ENCODE measurements around the gene PRKCB. TPM values are rescaled to one million over a fixed set of nuclear protein-coding genes. Genes with fewer than 3 reads are reported as not detected.
"Not testable (repeated sequence)": the region's sequence is repeated elsewhere in the genome, so short reads cannot be mapped to it uniquely, and the experiment has no call there.

Gene PRKCB
- total RNA-seq, 4 donors from 2014 or later = 7.0 to 88.3 (median 15.9) TPM

DNA sequence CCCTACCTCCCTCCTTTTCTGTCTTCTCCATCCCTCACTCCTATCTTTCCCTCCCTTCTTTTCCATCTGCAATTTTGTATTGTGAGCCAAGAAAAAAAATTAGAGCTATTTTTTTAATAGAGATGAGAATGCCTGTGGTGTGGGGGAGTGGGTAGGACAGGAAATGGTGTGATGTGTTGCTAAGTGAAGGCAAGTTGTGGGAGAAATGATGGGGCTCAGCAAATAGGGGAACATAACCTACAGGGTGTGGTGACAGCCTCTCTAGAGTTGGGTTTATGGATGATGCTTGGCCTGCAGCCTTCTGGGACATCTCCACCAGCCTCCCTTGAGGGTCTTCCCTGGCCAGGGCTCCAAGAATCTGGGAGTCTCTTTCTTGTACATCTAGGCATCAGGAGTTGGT, 257.3 kb downstream of the PRKCB start:
- Histone ChIP-seq H3K9me3 (peaks cover 0 to 6% (median 0%) of the 10 kb centered on the region in 4 donors), H3K27ac (no peak overlapping the region), H3K27me3 (no peaks in the 10 kb centered on the region), H3K4me3 (no peak overlapping the region), H3K36me3 (no peaks in the 10 kb centered on the region), H3K4me1 (no peaks in the 10 kb centered on the region)
- no peak for DNase-seq
- TF ChIP-seq POLR2A (IDR thresholded peaks at IDR 0.05) (no peak), CTCF (IDR thresholded peaks at IDR 0.05) (no peak)

GRCh38 chr16:24094660-24095059, 258.9 kb downstream of the PRKCB start:
- no peak for DNase-seq
- Histone ChIP-seq H3K27ac (no peak overlapping the region), H3K27me3 (no peaks in the 10 kb centered on the region), H3K36me3 (no peaks in the 10 kb centered on the region), H3K4me1 (no peaks in the 10 kb centered on the region), H3K4me3 (no peak overlapping the region), H3K9me3 (peaks cover 0 to 6% (median 0%) of the 10 kb centered on the region in 4 donors)
- no peak for TF ChIP-seq CTCF (IDR thresholded peaks at IDR 0.05)
- TF ChIP-seq POLR2A (IDR thresholded peaks at IDR 0.05) = no peak

DNA sequence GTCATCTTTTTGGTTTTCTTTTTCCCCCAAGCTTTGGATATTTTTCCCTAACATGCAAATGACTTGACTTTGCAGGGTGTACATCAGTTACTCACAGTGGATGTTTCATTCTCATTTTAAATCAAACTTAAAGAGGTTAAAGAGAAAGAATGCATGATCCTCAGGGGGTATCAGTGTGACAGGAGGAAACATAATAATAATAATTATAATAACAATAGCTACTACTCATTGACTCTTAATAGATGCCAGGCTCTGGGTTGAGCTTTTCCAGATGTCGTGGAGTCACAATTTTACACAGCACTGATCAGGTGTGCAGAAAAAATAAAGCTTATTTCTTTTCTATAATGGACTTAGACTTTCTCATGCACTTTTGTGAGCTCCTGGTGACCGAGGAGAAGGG, 263.1 kb downstream of the PRKCB start:
- TF ChIP-seq POLR2A (IDR thresholded peaks at IDR 0.05) = no peak
- TF ChIP-seq CTCF (IDR thresholded peaks at IDR 0.05) = no peak
- Histone ChIP-seq H3K4me3 (no peak overlapping the region), H3K4me1 (no peaks in the 10 kb centered on the region), H3K36me3 (no peaks in the 10 kb centered on the region), H3K27me3 (no peaks in the 10 kb centered on the region), H3K27ac (no peak overlapping the region), H3K9me3 (no peaks in the 10 kb centered on the region)
- DNase-seq = no peak

GRCh38 chr16:24101431-24101830, 265.6 kb downstream of the PRKCB start:
- Histone ChIP-seq H3K36me3 (no peaks in the 10 kb centered on the region), H3K9me3 (no peaks in the 10 kb centered on the region), H3K4me3 (no peak overlapping the region), H3K4me1 (no peaks in the 10 kb centered on the region), H3K27ac (no peak overlapping the region), H3K27me3 (no peaks in the 10 kb centered on the region)
- no peak for DNase-seq
- TF ChIP-seq CTCF (IDR thresholded peaks at IDR 0.05) (no peak), POLR2A (IDR thresholded peaks at IDR 0.05) (no peak)

- Histone ChIP-seq H3K27me3 (no peaks in the 10 kb centered on the region), H3K9me3 (no peaks in the 10 kb centered on the region), H3K4me3 (no peak overlapping the region), H3K36me3 (no peaks in the 10 kb centered on the region), H3K4me1 (no peaks in the 10 kb centered on the region), H3K27ac (no peak overlapping the region)
- TF ChIP-seq CTCF (IDR thresholded peaks at IDR 0.05) (no peak), POLR2A (IDR thresholded peaks at IDR 0.05) (no peak)
- no peak for DNase-seq
These were observed 266.5 kb downstream of the PRKCB start for GRCh38 chr16:24102209-24102660.

GRCh38 chr16:24105471-24105870, 269.7 kb downstream of the PRKCB start:
- DNase-seq, H3K4me3 ChIP-seq, H3K4me1 ChIP-seq, H3K36me3 ChIP-seq, H3K9me3 ChIP-seq, H3K27me3 ChIP-seq, H3K27ac ChIP-seq: not testable (repeated sequence)

DNA sequence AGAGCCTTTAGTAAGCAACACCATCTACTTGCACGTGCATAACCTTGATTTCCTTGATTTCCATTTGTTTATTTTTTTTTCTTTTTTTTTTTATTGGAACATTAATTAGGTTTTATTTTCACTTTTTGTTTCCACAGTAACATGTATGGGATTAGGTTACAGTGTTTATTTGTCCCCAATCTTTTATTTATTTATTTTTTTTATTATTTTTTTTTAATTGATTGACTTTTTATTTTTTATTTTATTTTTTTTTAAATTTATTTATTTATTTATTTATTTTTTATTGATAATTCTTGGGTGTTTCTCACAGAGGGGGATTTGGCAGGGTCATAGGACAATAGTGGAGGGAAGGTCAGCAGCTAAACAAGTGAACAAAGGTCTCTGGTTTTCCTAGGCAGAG, 272.3 kb downstream of the PRKCB start:
- H3K4me3 ChIP-seq, H3K27ac ChIP-seq, H3K4me1 ChIP-seq, H3K9me3 ChIP-seq, H3K36me3 ChIP-seq, DNase-seq, H3K27me3 ChIP-seq: not testable (repeated sequence)
